Endodermal cell (in vitro differentiated cells): Measurements from ENCODE around the gene SAMHD1. TPM values are rescaled to one million over a fixed set of nuclear protein-coding genes. Genes with fewer than 3 reads are reported as not detected.

ENCODE experiments used
- DNase-seq: peaks from one replicate; pipeline ENCODE4 v3.0.0-alpha.2; 2017
- H3K27ac ChIP-seq: 2 replicates; pipeline ENCODE4 v1.5.1; 2013; ENCODE audit warnings: mild to moderate bottlenecking, low read depth, low read length, moderate library complexity
- H3K27me3 ChIP-seq: 2 replicates; pipeline ENCODE4 v1.6.1; 2013; ENCODE audit warnings: mild to moderate bottlenecking, low read length, moderate library complexity; ENCODE audit not compliant: insufficient read depth, control insufficient read depth, poor library complexity, severe bottlenecking
- H3K36me3 ChIP-seq: 2 replicates; pipeline ENCODE4 v1.7.0; 2013; ENCODE audit warnings: mild to moderate bottlenecking, low read length, moderate library complexity; ENCODE audit not compliant: control insufficient read depth, insufficient read depth
- H3K4me1 ChIP-seq: one replicate; pipeline ENCODE4 v1.7.0; 2013; ENCODE audit warnings: low read length; ENCODE audit not compliant: control insufficient read depth, insufficient read depth
- H3K4me3 ChIP-seq: 2 replicates; pipeline ENCODE4 v1.5.1; 2013; ENCODE audit warnings: mild to moderate bottlenecking, low read length, moderate library complexity
- H3K9ac ChIP-seq: 2 replicates; pipeline ENCODE4 v1.6.1; 2013; ENCODE audit warnings: mild to moderate bottlenecking, low read length, moderate library complexity; ENCODE audit not compliant: poor library complexity, severe bottlenecking; ENCODE audit errors: extremely low read depth
- H3K9me3 ChIP-seq: 2 replicates; pipeline ENCODE4 v1.6.1; 2013; ENCODE audit warnings: mild to moderate bottlenecking, low read length, moderate library complexity; ENCODE audit not compliant: control insufficient read depth
- H3K27ac Mint-ChIP-seq: 2 replicates; pipeline ENCODE4 v1.8.0; 2020; ENCODE audit warnings: mixed read lengths
- H3K27me3 Mint-ChIP-seq: 2 replicates; pipeline ENCODE4 v1.8.0; 2021; ENCODE audit warnings: mild to moderate bottlenecking, mixed read lengths; ENCODE audit not compliant: insufficient read depth
- H3K36me3 Mint-ChIP-seq: 2 replicates; pipeline ENCODE4 v1.8.0; 2020; ENCODE audit warnings: low read depth, mixed read lengths
- H3K4me1 Mint-ChIP-seq: 2 replicates; pipeline ENCODE4 v1.8.0; 2020; ENCODE audit warnings: mixed read lengths
- H3K4me3 Mint-ChIP-seq: 2 replicates; pipeline ENCODE4 v1.8.0; 2020; ENCODE audit warnings: mild to moderate bottlenecking, moderate library complexity, mixed read lengths
- H3K9me3 Mint-ChIP-seq: 2 replicates; pipeline ENCODE4 v1.8.0; 2020; ENCODE audit warnings: mild to moderate bottlenecking, mixed read lengths
- CTCF ChIP-seq: fragments of 200-600 bp; sonication (generic); conservative IDR thresholded peaks from 2 replicates; pipeline ENCODE4 v1.5.0; 2021; ENCODE audit warnings: antibody characterized with exemption, mild to moderate bottlenecking
- WGBS, 2 experiments: methylation state at CpG; one replicate each; pipeline versions ENCODE4 v1.1.5 to v1.1.7; 2013; ENCODE audit warnings: missing lambda C conversion rate in 2 of 2, mixed read lengths in 1 of 2; ENCODE audit not compliant: insufficient coverage in 1 of 2, insufficient read length in 1 of 2; 5-methylcytosine and 5-hydroxymethylcytosine counted together
- total RNA-seq, 2 donors: library from RNA; stranded (reverse); fragmentation: NEBNext Ultra II Directional in 1 of 2; extraction: Animal tissue kit (Norgen Biotek cat#: 25700) in 1 of 2; gene quantifications; 2 replicates in 1 of 2; 3 replicates in 1 of 2; pipeline ENCODE4 v1.2.1, GENCODE V29; 2021

SAMHD1 gene
- total RNA-seq, 2 donors from 2014 or later = 3.7 to 4.9 TPM

DNA sequence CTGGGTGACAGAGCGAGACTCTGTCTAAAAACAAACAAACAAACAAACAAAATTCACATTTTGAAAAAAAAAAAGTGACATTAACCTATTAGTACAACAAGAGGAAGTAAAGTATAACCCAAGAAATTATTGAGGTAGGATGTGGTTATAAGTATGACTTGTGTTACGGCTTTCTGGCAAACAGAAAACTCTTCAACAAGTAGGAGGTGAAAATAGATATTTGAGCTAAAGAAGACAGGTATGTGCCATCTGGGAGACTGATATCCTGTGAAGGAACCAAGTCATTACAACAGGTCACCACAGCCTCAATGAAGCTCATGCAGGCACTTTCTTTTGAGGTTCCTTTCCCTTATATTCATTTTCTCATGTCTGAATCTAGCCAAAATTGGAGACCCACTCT, 46.8 kb downstream of the SAMHD1 start:
- Histone ChIP-seq H3K9me3 (no peaks in the 10 kb centered on the region), H3K4me1 (no peaks in the 10 kb centered on the region), H3K36me3 (no peaks in the 10 kb centered on the region), H3K4me3 (no peak overlapping the region), H3K9ac (no peak overlapping the region), H3K27ac (no peak overlapping the region), H3K27me3 (no peaks in the 10 kb centered on the region)
- 89 to 100% methylated on average over 1 to 2 of the region's 2 CpGs for WGBS, 2 experiments
- H3K4me3 Mint-ChIP-seq = no peak overlapping the region
- H3K4me1 Mint-ChIP-seq = no peaks in the 10 kb centered on the region
- H3K36me3 Mint-ChIP-seq = peaks cover 2% of the 10 kb centered on the region
- DNase-seq = no peak
- peaks cover 2% of the 10 kb centered on the region for H3K9me3 Mint-ChIP-seq
- H3K27ac Mint-ChIP-seq = no peak overlapping the region
- no peak for TF ChIP-seq CTCF
- no peaks in the 10 kb centered on the region for H3K27me3 Mint-ChIP-seq

DNA sequence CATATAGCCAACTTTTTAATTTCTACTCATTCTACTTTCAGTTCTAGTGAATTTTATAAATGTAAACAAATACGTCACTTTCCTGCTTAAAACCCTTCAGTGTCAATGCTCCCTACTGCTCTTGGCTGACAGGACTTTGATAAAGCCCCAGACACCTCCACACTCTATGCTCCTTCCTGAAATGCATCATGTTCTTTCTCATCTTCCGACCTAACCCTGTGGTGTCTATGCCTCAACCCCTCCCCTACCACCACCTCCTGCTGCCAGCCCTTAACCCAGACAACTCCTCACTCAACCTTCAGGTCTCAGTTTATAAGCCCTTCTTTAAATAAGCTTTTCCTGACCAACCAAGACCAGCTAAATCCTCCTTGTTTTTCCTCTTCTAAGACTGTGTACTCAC, 56.5 kb downstream of the SAMHD1 start:
- H3K27ac Mint-ChIP-seq = no peak overlapping the region
- H3K36me3 Mint-ChIP-seq = no peaks in the 10 kb centered on the region
- H3K9ac ChIP-seq = no peak overlapping the region
- no peak overlapping the region for H3K4me3 ChIP-seq
- H3K27ac ChIP-seq = no peak overlapping the region
- no peaks in the 10 kb centered on the region for H3K36me3 ChIP-seq
- TF ChIP-seq CTCF = no peak
- no peaks in the 10 kb centered on the region for H3K9me3 Mint-ChIP-seq
- no peaks in the 10 kb centered on the region for H3K4me1 ChIP-seq
- H3K9me3 ChIP-seq = no peaks in the 10 kb centered on the region
- peaks cover 7% of the 10 kb centered on the region for H3K4me1 Mint-ChIP-seq
- no peak for DNase-seq
- no peaks in the 10 kb centered on the region for H3K27me3 ChIP-seq
- H3K4me3 Mint-ChIP-seq = no peak overlapping the region
- H3K27me3 Mint-ChIP-seq = no peaks in the 10 kb centered on the region
- 79 to 80% methylated on average over 2 of the region's 2 CpGs for WGBS, 2 experiments

DNA sequence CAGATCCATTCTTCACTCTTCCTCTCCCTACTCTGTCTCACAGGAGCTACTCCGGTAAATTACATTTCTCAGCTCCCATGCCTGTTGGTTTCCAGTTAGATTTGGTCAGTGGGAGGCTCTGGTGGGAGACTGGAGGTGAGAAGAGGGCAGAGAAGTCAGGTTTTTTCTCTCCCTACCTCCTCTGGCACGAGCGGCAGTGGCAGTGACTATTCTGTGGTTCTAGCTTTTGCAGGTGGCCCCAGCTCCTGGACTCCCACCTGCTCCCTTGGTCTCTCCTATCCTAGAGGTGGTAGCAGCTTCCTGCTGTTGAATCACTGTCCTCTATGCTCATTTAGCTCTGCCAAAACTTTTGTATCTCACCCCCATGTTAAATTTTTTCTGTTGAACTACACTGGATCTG, 57.7 kb downstream of the SAMHD1 start:
- TF ChIP-seq CTCF = no peak
- Histone ChIP-seq H3K9ac (no peak overlapping the region), H3K27ac (no peak overlapping the region), H3K9me3 (no peaks in the 10 kb centered on the region), H3K4me3 (no peak overlapping the region), H3K36me3 (no peaks in the 10 kb centered on the region), H3K4me1 (no peaks in the 10 kb centered on the region), H3K27me3 (no peaks in the 10 kb centered on the region)
- H3K36me3 Mint-ChIP-seq = no peaks in the 10 kb centered on the region
- no peak for DNase-seq
- H3K4me1 Mint-ChIP-seq = peaks cover 6% of the 10 kb centered on the region
- H3K4me3 Mint-ChIP-seq = no peak overlapping the region
- no peaks in the 10 kb centered on the region for H3K9me3 Mint-ChIP-seq
- WGBS, 2 experiments = 80 to 98% methylated on average over 2 to 3 of the region's 3 CpGs
- no peaks in the 10 kb centered on the region for H3K27me3 Mint-ChIP-seq
- no peak overlapping the region for H3K27ac Mint-ChIP-seq
